Endothelial cell of umbilical vein (primary cell): ENCODE data around the gene MT1B.

Source experiments
- EZH2 ChIP-seq: IDR thresholded peaks from 2 replicates; pipeline ENCODE4 v1.6.1; 2012; ENCODE audit warnings: borderline replicate concordance, low read depth, mild to moderate bottlenecking, moderate library complexity, low read length, inconsistent platforms; ENCODE audit not compliant: severe bottlenecking
- POLR2A ChIP-seq: IDR thresholded peaks from 2 replicates; pipeline ENCODE4 v1.6.1; 2012; ENCODE audit warnings: low read depth, mild to moderate bottlenecking, control low read depth, low read length
- TF ChIP-seq, protein P1 (sequence below): IDR thresholded peaks from 2 replicates; pipeline ENCODE4 v1.6.1; 2011; ENCODE audit not compliant: insufficient read depth, insufficient read length

DNA sequence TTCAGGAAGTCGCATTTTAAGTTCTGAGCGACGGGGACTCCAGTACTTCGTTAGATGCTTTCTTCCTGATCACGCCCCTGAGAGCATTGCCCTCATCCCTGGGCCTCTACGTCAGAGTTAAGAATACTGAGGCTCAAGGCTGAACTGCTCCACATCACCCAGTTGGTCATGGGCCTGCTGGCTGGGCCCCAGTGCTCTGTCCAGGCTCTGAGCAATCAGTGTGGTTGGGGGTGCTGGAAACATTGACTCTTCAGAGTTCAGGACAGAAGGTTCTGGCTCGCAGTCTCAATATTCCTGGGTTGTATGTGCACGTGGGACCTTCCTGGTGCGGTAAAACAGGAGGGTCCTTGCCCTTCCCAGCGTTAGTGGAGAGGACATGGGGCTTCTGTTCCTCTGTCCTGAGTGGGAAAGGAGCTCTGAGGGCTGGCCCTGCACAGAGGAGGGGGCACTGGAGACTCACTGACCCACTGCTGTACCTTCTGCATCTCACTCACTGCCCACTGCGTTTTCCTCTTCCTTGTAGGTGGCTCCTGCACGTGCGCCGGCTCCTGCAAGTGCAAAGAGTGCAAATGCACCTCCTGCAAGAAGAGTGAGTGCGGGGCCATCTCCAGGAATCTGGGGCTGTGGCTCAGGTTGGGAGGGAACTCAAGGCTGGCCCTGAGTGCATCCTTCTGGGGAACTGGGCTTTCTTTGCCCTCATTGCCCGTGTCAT, 25.6 kb upstream of the MT1B start:
- TF ChIP-seq, protein P1, sequence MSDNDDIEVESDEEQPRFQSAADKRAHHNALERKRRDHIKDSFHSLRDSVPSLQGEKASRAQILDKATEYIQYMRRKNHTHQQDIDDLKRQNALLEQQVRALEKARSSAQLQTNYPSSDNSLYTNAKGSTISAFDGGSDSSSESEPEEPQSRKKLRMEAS = no peak
- TF ChIP-seq EZH2 (no peak), POLR2A (no peak)
